A549 treated with Hydrocortisone at 1 μM for 4 hours (cell line): ENCODE data around the gene ITFG1. TPM values are rescaled to one million over a fixed set of nuclear protein-coding genes. Genes with fewer than 3 reads are reported as not detected.

ENCODE experiments used
- total RNA-seq: library from RNA; stranded (reverse); fragments of 200-300 nt; extraction: Qiagen RNA extraction; gene quantifications from 5 replicates; pipeline ENCODE4 v1.2.3, GENCODE V29; 2022

The ITFG1 gene
- 37.1 to 46.2 TPM (median 40.3 TPM) in 5 replicates for total RNA-seq

GRCh38 chr16:47460711-47461597 lies at the start of gene ITFG1, which contains the start of gene PHKB:
Gene ITFG1 (minus strand): TSS chr16:47461063. CDS start chr16:47461045, 18 bp downstream.
Gene PHKB (plus strand): TSS chr16:47461331. CDS start chr16:47461351, 20 bp downstream.

DNA sequence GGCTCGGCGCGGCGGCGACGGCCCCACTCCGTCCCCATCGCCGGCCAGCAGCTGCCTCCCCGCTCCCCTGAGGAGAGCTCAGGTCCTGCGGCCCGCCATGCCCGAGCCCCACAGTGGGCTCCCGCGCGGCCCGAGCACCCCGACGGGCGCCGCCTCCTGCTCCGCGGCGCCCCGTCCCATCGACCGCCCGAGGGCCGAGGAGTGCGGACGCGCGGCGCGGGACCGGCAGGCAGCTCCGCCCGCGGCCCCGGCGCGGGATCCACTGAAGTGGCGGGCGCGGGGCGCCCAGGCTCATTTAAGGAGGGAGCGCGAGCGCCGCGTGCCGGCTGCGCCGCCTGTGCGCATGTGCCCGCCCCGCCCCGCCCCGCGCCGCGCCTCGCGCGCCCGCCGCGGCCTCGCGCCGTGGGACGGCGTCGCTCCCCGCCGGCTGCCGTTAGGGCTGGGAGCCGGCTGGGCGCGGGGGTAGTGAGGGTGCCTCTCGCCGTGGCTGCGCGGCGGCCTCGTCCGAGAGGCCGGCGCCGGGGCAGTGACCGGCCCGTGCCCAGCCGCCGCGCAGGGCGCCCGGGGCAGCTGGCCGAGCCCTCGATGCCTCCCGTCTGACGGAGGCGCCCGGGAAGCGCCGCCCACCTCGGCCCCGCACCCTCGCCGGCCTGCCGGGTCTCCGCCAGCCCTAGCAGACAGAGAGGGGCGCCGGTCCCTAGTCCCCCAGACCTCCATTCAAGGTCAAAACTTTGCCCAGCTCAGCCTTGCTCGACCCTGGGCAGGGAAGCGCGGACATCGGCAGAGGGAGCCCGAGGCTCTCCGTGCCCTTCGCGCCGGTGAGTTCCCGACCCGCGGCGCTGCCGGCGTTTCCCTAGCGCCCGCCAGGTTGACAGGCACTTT lies 316.9 kb downstream of the ITFG1 start, which contains the start of gene NETO2:
NETO2 (minus strand) TSS at position 269 of the 882 bp plus-strand sequence. CDS start 333 bp downstream, outside the sequence.

Other genes with a start within 250 kb of the ITFG1 start
- gene PHKB, start 268 bp upstream of the ITFG1 start, total RNA-seq, result 24.7 to 36.2 TPM (median 31.5 TPM) in 5 replicates